ENCODE data around the gene ITGAX. TPM values are rescaled to one million over a fixed set of nuclear protein-coding genes. Genes with fewer than 3 reads are reported as not detected.

The ITGAX gene
- total and polyA plus RNA-seq, 2 of the 8 experiments (the other 6 are each of a cell fraction or from before 2014, with no cell fraction given), result 0.30 TPM; not detected in 1

- no peak overlapping the region for H2BK15ac ChIP-seq (ENCODE audit: low read length)
- no peak overlapping the region; the same call in 1 of the 2 replicates for H4K8ac ChIP-seq (ENCODE audit: extremely low read depth, insufficient read depth, low read length)
These were observed 42.7 kb downstream of the ITGAX start for GRCh38 chr16:31397701-31398100.

More at GRCh38 chr16:31397701-31398100, 42.7 kb downstream of the ITGAX start:
- no peak overlapping the region for H4K91ac ChIP-seq (replicated peaks; ENCODE audit: insufficient read length, low read length)
- POLR2A ChIA-PET (ENCODE audit: partially characterized antibody), result no interaction called here
- H3K4me1 ChIP-seq (replicated peaks in 1 of 4; ENCODE audit: control insufficient read depth in 3 of 4, insufficient read depth in 4 of 4, low read length in 3 of 4), result peaks cover 0 to 5% (median 2%) of the 10 kb centered on the region in 4 experiments; a peak in 2 of 7 replicates
- H2BK12ac ChIP-seq (ENCODE audit: low read depth, low read length), result peak overlapping the region; percentile 39; the same call in 1 of the 2 replicates
- no peak overlapping the region for H2BK5ac ChIP-seq (ENCODE audit: low read depth, low read length)
- no peak overlapping the region for H2AK5ac ChIP-seq (ENCODE audit: low read depth, low read length)
- H3K23ac ChIP-seq (ENCODE audit: insufficient read length), result no peak overlapping the region
- H3K18ac ChIP-seq (ENCODE audit: extremely low read depth, low read length), result no peak overlapping the region
- H3K79me2 ChIP-seq (ENCODE audit: control insufficient read depth in 1 of 2, insufficient read depth in 2 of 2, low read length in 2 of 2), result no peaks in the 10 kb centered on the region
- H3K27ac ChIP-seq (ENCODE audit: low read depth, low read length), result no peak overlapping the region
- no peak overlapping the region for H3K14ac ChIP-seq (ENCODE audit: insufficient read length)
- H2BK120ac ChIP-seq (replicated peaks; ENCODE audit: low read depth, low read length), result no peak overlapping the region
- 82% methylated on average over 8 of the region's 9 CpGs; no CpG with 5 or more reads in 1 of the 2 experiments for WGBS, 2 experiments (ENCODE audit: extremely low coverage in 1 of 2, insufficient coverage in 1 of 2, insufficient read length in 1 of 2, insufficient replicate concordance in 2 of 2, low coverage in 1 of 2, low lambda C conversion rate in 2 of 2, missing lambda C conversion rate in 1 of 2)
- H2BK20ac ChIP-seq (ENCODE audit: low read length), result no peak overlapping the region
- no peaks in the 10 kb centered on the region for H3K79me1 ChIP-seq (ENCODE audit: low read depth, low read length)
- CTCF ChIA-PET (ENCODE audit: partially characterized antibody), result no interaction called here
- H3K4me3 ChIP-seq (ENCODE audit: extremely low read depth in 1 of 4, insufficient read depth in 2 of 4, low read depth in 3 of 4, low read length in 4 of 4), result no peak overlapping the region
- no peak overlapping the region for H3K4ac ChIP-seq (replicated peaks; ENCODE audit: insufficient read length, low read depth, low read length)
- H4K20me1 ChIP-seq (replicated peaks in 1 of 2; ENCODE audit: control insufficient read depth in 1 of 2, insufficient read depth in 2 of 2, low read length in 2 of 2), result no peaks in the 10 kb centered on the region
- TF ChIP-seq YY1 (IDR thresholded peaks at IDR 0.05; ENCODE audit: low read depth, low read length) (no peak), EGR1 (IDR thresholded peaks at IDR 0.05; ENCODE audit: borderline replicate concordance, low read depth, low read length) (no peak), USF2 (IDR thresholded peaks at IDR 0.05; ENCODE audit: low read length) (no peak), RFX5 (IDR thresholded peaks at IDR 0.05; ENCODE audit: borderline replicate concordance, low read depth, low read length) (no peak)
- no peaks in the 10 kb centered on the region for H3K36me3 ChIP-seq (ENCODE audit: control insufficient read depth in 2 of 4, insufficient read depth in 4 of 4, low read length in 3 of 4)
- no peak overlapping the region for H3K56ac ChIP-seq (replicated peaks; ENCODE audit: insufficient read length, low read depth, low read length)
- no peak overlapping the region for H2AFZ ChIP-seq (ENCODE audit: low read length)
- H3K4me2 ChIP-seq (ENCODE audit: insufficient read depth in 1 of 2, low read depth in 2 of 2, low read length in 2 of 2), result no peak overlapping the region
- no peaks in the 10 kb centered on the region for H3K27me3 ChIP-seq (replicated peaks in 1 of 4; ENCODE audit: control insufficient read depth in 3 of 4, extremely low read depth in 1 of 4, insufficient read depth in 3 of 4, low read length in 3 of 4)
- H3K9me3 ChIP-seq (ENCODE audit: insufficient read depth in 2 of 2, low read depth in 1 of 2, low read length in 1 of 2), result no peaks in the 10 kb centered on the region
- H3K23me2 ChIP-seq (ENCODE audit: low read depth, low read length), result no peaks in the 10 kb centered on the region
- no peak overlapping the region for H4K5ac ChIP-seq (ENCODE audit: insufficient read length, low read depth, low read length)
- FAIRE-seq (no peak), DNase-seq (ENCODE audit: low read depth in 1 of 2, low spot score in 2 of 2) (no peak)
- H3K9ac ChIP-seq (replicated peaks in 1 of 4; ENCODE audit: extremely low read depth in 1 of 4, low read depth in 3 of 4, low read length in 3 of 4), result no peak overlapping the region

Measured in H1 (cell line).